NCI-H1417 treated with DMSO at 0.1 percent for 48 hours (cell line): Measurements from ENCODE around the gene C1QC.
"Not testable (repeated sequence)": the region's sequence is repeated elsewhere in the genome, so short reads cannot be mapped to it uniquely, and the experiment has no call there.

Experiments
- DNase-seq: peaks from one replicate; lab custom pipeline; 2025; lab: John Stamatoyannopoulos, UW

C1QC gene

DNA sequence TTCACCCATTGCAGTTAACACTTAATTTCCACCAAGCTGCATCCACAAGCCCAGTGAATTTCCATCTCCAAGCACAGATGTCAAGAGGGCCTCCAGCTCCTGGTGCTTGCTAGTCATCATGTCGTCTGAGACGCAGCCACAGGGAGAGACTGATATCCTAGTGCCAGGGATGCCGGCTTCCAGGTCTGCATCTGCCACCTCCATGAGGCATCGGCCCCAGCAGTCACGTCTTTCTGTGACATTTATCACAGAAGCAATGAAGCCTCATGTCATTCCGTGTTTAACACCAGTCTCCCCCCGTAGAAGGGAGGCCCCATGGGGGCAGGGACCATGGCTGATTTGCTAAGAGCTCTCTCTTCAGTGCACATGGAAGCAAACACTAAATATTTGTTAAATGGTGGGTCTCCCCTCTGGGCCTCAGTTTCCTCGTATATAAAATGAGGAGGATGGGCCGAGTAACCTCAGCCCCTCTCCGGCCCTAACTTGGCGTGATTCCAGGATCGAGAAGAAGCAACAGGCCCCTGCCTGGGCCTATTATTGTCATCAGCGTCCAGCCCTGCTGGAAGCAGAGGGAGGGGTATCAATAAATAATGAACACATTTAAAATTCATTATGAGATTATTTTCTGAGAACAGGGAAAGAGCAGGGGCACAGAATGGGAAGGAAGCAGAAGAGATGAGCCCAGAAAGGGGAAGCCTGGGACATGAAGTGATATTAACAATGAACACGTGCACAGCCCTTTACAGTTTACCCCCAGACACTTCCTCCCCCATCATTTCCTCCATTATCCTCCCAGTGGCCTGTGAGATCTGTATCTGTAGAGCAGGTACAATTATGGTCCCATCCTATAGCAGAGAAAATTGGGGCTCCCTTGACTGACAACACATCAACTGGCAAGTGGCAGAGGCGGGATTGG is 8.8 kb downstream of the C1QC start:
- DNase-seq, result no peak

DNA sequence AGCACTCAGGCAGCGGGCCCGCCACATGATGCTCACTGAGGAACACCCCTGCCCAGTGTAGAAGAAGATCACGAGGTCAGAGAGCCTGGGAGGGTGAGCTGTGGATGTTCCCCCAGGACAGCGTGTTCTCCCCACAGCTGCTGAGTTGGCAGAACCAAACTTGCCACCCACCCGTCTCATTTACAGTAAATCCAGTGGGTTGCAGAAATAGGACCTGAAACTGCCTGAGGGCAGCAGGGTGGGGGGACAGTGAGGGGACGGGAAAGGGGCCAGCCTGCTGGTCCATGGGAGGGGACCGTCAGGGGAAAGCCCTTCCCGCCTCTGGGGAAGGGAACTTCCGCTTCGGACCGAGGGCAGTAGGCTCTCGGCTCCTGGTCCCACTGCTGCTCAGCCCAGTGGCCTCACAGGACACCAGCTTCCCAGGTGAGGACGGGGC is 9.5 kb downstream of the C1QC start, which contains the start of gene C1QB:
C1QB (plus strand) TSS at position 356 of the 436 bp plus-strand sequence. CDS start 6,227 bp downstream, outside the sequence.
- no peak for DNase-seq

DNA sequence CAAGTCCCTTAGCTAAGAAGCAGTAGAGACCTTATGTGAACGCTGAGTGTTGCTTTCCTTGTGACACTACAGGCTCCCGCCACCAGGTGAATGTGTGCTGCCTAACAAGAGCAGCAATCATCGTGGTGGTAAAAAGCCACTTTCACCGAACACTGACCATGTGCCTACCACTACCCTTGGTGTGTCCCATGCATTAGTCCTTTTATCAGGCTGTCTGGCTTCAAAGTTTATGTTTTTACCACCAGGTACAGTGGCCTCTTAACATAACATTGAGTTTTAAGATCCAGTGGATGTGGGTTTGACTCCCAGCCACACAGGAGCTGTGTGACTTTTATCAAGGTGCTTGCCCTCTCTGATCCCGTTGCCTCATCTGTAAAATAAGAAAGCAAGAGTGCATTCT is 11.3 kb downstream of the C1QC start:
- DNase-seq, result no peak

DNA sequence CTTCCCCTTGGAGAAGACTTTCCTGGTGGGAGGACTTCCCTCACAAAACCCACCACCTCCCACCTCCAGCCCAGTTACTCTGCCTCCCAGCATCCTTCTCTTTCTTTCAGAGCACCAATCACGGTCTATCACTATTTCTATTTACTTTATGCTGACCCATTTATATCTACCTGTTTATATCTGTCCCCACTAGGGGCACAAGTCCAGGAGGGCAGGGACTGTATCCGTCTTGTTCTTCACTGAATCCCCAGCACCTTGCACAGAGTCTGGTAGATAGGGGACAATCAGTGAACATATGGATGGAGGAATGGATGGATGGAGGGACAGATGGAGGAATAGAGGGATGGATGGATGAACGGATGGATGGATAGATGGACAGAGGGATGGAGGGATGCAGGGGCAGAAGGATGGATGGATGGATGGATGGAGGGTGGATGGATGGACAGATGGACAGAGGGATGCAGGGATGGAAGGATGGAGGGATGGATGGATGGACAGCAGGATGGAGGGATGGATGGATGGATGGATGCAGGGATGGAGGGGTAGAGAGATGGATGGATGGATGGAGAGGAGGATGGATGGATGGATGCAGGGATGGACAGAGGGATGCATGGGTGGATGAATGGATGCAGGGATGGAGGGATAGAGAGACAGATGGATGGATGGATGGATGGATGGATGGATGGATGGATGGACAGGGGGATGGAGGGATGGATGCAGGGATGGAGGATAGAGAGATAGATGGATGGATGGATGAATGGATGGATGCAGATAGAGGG is 15.1 kb downstream of the C1QC start:
- DNase-seq, result no peak

DNA sequence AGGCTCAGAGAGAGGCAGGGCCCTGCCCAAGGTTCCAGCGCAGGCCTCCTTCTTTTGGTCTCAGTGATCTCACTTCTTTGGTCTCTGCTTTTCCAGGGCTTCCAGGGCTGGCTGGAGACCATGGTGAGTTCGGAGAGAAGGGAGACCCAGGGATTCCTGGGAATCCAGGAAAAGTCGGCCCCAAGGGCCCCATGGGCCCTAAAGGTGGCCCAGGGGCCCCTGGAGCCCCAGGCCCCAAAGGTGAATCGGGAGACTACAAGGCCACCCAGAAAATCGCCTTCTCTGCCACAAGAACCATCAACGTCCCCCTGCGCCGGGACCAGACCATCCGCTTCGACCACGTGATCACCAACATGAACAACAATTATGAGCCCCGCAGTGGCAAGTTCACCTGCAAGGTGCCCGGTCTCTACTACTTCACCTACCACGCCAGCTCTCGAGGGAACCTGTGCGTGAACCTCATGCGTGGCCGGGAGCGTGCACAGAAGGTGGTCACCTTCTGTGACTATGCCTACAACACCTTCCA is 17.3 kb downstream of the C1QC start:
- DNase-seq, result no peak

DNA sequence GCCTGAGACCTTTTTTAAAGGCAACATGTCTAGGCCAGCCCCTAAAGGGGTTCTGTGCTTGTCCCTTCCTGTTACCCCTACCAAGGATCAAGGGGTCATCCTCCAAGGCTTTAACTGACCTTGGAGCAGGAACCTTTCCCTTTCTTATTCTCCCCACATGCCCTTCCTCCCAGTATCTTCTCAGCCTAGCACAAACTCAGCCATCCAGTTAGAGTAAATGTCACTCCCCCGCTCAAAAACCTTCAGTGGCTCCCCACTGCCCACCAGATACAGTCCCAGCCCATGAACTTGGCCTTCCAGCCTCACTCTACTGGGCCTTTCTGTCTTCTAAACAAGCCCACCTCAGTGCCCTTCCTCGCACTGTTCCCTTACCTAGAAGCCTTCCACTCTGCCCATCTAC is 18.4 kb downstream of the C1QC start:
- DNase-seq, result no peak

DNA sequence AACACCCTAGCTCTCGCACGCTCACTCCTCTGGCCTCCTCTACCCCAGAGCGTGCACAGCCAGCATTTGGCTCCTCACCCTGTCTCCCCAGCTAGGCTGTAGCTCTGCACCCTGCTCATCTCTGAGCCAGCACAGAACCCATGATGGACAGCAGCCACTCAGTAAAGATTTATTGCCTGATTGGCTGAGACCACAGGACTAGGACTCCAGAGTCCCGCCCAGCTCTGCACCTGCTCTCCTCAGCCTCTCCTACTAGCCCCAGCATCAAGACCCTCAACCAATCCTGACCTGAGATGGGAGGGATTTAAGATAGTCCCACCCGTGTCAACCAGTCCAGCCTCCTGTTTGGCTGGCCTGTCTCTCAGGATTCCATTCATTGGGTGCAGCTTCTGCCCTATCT is 18.9 kb downstream of the C1QC start:
- DNase-seq, result no peak

DNA sequence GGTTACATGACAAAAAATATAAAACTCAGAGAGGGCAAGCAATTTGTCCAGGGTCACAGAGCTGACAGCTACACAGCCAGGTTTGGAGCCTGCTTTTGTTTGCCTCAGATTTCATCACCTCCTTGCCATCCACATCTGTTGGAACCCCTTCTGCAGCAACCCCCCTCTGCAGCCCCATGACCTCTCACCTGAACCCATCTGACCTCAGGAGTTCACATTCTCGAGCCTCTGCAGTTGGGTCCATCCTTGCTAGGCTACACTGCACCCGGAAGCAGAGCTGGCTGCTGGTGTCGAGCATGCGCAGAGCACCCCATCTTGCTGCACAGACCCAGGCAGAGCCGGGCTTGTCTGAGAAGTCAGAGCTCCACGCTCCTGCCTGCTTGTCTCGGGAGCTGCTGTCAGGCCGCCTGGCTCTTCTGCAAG is 19.6 kb downstream of the C1QC start:
- DNase-seq, result no peak

DNA sequence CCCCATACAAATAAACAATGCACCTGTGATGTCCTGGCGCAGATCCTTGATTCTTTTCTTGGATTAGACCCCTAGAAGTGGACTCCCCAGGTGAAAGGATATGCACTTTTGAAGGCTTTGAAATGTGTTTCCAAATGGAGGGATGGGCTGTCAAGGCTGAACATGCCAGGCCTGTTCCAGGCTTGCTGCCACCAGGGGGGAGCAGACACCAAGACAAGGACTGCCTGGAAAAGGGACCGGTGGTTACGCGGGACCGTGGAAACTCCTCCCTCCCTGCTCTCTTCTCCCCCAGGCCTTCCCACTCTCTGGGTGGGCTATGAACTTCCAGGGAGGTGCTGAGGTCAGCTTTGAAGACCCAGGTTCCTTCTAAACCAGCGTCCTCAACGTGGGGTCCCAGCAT is 22.3 kb downstream of the C1QC start:
- DNase-seq, result no peak

DNA sequence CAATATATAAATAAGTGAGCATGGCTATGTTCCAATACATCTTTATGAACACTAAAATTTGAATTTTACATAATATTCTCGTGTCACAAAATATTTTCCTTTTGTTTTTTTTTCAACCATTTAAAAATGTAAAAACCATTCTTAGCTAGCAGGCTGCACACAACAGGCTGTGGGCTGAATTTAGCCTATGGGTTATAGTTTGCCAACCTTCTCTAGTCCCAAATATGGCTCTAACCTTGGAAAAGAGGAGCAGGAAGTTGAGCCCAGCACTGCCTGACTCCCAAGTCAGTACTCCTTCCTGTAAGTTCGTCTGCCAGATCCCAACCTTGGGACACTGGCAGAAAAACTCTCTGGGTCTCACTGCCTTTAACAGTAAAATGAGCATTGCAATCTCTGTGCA is 23.0 kb downstream of the C1QC start:
- no peak for DNase-seq

DNA sequence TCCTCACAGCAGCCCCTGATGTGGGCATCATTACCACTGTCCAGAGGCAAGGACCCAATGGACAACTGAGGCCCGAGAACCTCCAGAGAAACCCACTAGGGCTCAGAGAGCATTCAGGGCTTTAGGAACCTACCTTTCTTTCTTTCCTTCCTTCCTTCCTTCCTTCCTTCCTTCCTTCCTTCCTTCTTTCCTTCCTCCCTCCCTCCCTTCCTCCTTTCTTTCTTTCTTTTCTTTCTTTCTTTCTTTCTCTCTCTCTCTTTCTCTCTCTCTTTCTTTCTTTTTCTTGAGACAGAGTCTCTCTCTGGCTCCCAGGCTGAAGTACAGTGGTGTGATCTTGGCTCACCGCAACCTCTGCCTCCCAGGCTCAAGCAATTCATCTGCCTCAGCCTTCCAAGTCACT is 25.4 kb downstream of the C1QC start:
- not testable (repeated sequence) for DNase-seq

DNA sequence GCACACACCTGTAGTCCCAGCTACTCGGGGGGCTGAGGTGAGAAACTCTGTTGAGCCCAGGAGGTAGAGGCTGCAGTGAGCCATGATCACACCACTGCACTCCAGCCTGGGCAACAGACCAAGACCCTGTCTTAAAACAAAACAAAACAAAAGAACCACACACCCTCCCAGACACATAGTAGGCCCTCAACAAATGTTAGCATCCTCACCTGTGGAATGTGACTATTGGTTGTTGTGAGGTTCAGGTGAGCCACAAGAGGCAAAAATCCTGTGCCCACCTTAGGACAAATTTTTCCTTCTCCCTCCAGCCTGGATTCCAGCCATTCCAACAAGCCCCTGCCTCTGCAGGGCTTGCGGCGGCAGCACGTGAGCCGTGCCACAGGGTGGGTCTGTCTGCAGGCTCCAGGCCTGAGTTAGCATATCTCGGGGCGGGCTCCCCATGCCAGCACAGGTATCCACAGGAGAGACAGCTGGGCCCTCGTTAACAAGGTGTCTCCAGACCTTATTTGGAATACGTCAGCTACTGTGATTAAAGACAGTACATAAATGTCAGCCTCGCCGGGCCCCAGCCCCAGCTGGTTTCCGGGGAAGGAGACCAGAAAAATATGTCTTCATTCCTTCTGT is 27.0 kb downstream of the C1QC start:
- DNase-seq, result no peak

DNA sequence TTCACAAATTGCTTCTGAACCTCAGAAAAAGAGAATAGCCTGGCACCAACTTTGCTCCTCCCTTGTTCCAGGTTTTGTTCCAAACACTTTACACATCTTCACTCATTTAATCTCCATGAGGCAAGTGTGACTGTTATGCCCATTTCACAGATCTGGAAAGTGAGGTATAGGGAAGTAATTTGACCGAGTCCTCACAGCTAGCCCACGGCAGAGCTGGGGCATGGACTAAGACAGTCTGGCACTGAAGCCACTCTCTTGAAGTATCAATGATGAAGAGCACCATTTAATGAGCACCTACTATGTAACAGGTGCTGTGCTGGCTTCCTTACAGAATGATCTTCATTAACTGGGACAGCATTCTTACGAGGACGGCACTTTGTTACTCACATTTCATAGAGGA is 28.6 kb downstream of the C1QC start:
- no peak for DNase-seq

DNA sequence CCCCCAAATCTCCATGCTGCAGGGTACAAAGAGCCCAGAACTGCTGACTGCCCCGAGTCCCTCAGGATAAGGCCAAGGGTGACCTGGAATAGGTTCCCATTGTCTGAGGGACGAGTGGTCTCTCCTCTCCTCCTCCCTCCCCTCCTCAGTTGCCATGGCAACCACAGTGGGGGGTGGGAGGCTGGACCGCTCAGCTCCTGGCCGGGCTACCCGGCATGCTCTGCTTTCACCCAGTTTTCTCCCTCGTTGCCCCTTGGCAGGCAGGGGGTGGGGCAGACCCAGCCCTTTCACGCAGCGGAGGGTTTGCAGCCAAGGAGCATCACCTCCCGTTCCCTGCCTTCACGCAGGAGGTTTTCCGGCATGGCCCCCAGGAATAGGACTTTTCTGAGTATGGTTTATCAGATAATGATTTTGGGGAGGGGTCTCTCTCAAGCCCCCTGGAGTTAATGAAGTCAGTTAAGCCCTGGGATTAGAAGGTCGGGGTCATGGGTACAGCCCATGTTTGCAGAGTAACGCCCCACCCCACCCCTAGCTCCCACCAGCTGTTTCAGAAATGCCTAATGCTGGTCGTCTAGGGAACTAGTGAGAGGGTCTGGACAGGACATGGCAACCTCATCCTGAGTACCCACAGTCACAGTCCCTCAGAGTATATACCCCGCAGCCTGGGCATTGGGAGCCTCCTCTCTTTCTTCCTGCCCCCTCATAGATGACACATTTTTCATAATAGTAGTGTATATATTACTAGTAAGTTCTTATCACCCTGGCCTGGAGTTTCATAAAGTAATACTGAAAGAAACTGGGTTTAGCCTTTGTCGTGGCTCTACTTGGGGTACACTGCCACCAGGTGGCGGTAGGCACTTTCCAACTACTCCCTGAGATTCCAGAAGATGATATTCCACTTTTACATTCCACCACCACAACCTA is 30.3 kb downstream of the C1QC start:
- DNase-seq, result no peak

DNA sequence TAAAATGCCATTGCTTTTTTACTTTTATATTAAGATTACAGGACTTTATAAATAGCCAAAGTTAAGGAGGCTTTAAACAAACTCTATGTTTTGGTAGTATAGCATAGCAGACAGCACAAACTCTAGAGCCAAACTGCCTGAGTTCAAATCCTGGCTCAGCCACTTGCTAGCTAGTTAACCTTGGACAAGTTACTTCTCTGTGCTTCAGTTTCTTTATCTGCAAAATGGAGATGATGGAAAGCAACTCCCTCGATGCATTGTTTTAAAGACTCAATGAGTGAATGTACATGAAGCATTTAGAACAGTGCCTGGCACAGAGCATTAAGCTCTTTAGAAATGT is 30.9 kb downstream of the C1QC start:
- DNase-seq, result no peak

DNA sequence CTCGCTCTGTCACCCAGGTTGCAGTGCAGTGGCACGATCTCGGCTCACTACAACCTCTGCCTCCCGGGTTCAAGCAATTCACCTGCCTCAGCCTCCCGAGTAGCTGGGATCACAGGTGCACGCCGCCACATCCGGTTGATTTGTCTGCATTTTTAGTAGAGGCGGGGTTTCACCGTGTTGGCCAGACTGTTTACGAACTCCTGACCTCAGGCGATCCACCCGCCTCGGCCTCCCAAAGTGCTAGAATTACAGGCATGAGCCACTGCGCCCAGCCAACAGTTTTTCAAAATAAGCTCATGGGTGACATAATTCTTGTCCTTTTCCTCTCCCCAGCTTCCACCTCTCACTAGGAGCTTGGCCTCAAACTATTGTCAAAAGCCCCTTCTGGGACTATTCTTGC is 32.7 kb downstream of the C1QC start:
- DNase-seq, result not testable (repeated sequence)

DNA sequence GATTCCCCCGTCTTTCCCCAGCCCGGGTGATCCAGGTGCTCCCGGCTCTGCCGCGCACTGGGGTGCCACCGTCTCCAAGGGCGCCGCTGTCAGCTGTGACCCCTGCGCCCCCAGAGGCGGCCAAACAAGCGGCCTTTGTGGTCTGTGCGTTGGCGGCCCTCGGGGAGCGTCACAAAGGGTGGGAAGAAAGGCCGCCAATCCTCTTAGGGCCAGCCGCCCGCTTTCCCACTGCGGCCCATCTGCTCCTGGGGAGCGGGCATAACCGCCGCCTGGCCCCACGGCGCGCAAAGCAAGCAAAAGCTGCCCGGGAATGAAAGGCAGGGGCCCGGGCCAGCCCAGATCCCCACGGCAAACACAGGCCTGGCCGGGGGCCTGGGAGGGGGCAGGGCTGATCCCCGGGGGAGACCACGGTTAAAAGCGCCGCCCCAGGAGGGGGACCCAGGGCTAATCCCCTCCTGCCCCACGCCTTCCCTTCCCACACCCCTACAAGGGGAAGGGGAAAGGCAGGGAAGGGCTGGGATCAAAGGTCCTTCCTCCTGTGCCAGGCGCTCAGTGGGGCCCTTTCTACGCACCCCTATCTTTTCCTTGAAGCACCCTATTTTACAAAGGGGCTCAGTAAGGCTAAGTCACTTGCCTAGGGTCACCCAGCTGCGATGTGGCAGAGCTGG is 33.6 kb downstream of the C1QC start:
- no peak for DNase-seq

DNA sequence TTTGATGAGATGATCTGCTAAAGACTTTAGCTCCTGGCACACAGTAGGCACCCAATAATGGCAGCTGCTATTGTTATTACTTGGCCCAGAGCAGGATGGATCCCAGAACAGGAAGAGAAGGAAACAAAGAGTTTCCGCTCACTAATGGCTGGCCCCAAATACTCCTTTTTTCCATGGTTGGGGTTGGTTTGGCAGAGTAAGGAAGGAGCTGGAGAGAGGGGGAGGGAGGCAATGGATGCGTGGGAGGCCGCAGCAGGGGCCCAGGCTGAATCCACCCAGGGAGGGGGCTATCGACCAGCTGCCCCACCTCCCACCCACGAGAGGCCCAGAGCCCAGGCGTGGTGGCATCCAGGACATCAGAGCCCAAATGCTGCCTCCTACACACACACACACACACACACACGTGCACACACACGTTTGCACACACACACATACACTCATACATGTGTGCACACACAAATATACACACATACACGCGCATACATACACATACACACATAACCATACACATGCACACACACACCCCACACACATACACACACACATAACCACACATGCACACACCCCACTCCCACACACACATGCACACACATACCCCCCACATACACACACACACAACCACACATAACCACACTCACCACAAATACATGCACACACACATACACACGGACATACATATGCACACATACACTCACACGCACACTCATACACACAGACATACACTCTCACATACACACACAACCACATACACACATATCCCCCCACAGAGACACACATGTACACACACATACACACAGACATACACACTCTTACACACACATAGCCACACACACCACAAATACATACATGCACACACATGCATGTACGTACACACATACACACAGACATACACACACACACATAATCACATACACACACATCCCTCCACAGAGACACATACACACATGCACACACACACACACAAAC is 34.8 kb downstream of the C1QC start:
- DNase-seq, result no peak

DNA sequence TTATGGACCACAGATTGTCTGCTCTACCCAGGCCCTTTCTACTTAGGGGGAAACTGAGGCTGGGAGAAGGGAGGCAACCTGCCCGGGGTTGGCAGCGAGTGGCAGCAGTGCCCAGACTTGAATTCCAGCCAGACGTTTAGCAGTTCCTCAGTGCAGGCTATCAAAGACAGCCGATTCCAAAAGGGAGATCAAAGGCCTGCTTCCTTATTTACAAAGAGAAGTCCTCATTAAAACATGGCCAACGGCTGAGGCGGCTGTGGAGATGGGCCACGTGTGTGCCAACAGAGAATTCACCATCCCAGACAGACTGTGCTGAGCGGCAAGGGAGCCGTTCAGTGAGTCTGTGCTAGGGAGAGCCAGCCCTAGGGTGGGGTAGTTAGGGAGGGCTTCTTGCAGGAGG is 37.3 kb downstream of the C1QC start:
- no peak for DNase-seq
